ENCODE measurements around the gene LHX6. TPM values are rescaled to one million over a fixed set of nuclear protein-coding genes. Genes with fewer than 3 reads are reported as not detected.

Gene LHX6
- total RNA-seq, 1 experiment from 2014 or later, result 1.8 TPM

DNA sequence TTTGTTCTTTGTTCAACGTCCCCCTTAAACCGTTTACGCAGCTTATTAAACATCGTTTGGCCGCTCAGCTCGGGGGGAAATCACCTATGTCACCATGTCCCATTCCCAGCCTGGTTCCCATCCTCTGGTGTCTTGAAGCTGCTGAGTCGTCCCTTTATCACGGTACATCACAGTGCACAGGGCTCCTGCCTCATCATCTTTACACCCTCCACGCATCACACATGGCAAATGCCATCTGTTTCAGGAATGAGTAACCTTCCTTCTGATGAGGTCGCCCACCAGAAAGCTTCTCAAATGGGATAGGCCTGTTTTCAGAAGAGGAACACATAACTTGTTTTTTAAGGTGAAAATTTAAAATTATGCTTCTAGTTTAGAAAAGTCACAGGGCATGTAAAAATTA, 7.9 kb upstream of the LHX6 start:
- H3T11ph ChIP-seq (ENCODE audit: low read length), result no peak overlapping the region
- H3K27ac ChIP-seq (ENCODE audit: insufficient read length, low read depth, low read length), result no peak overlapping the region
- no peak overlapping the region for H2BK20ac ChIP-seq (ENCODE audit: low read depth, low read length, poor library complexity, severe bottlenecking)
- no peak overlapping the region for H3K4ac ChIP-seq (ENCODE audit: low read depth, low read length)
- TF ChIP-seq CTCF (conservative IDR thresholded peaks at IDR 0.05), result no peak
- H2BK15ac ChIP-seq (ENCODE audit: low read depth, low read length), result no peak overlapping the region
- Mint-ChIP-seq H3K9me3 (no peaks in the 10 kb centered on the region; a peak in 1 of 5 replicates), H3K4me3 (no peak overlapping the region), H3K27ac (no peak overlapping the region), H3K4me1 (peaks cover 0 to 3% of the 10 kb centered on the region in 2 experiments; a peak in 2 of 4 replicates), H3K36me3 (ENCODE audit: insufficient read depth in 1 of 3, low read depth in 3 of 3) (peaks cover 2 to 10% (median 3%) of the 10 kb centered on the region in 3 experiments; a peak in 4 of 7 replicates), H3K27me3 (ENCODE audit: low read depth) (peaks cover 18% of the 10 kb centered on the region)
- no peak overlapping the region for H2BK12ac ChIP-seq (ENCODE audit: insufficient read length, low read depth, low read length)
- no peak for DNase-seq
- H2AK5ac ChIP-seq (ENCODE audit: insufficient read length, low read length), result no peak overlapping the region
- H4K20me1 ChIP-seq (ENCODE audit: control insufficient read depth, insufficient read depth, insufficient read length), result no peaks in the 10 kb centered on the region
- H3K79me2 ChIP-seq (ENCODE audit: insufficient read depth, low read length), result no peaks in the 10 kb centered on the region
- H3K14ac ChIP-seq (ENCODE audit: insufficient read depth, low read length), result no peak overlapping the region
- H2BK5ac ChIP-seq (ENCODE audit: insufficient read length, low read length), result no peak overlapping the region
- H3K56ac ChIP-seq (ENCODE audit: insufficient read length, low read depth, low read length), result no peak overlapping the region
- H3K4me2 ChIP-seq (ENCODE audit: insufficient read depth, insufficient read length, low read length), result no peak overlapping the region
- H2BK120ac ChIP-seq (ENCODE audit: low read depth, low read length, poor library complexity, severe bottlenecking), result no peak overlapping the region
- H3K23me2 ChIP-seq (ENCODE audit: insufficient read length, low read depth, low read length, poor library complexity, severe bottlenecking), result no peaks in the 10 kb centered on the region
- H3K4me1 ChIP-seq (ENCODE audit: insufficient read depth, low read length), result no peaks in the 10 kb centered on the region
- H4K8ac ChIP-seq (replicated peaks; ENCODE audit: insufficient read length, low read depth, low read length), result no peak overlapping the region
- H2AFZ ChIP-seq (ENCODE audit: low read length), result no peak overlapping the region
- no peak overlapping the region for H4K91ac ChIP-seq (ENCODE audit: insufficient read length, low read depth, low read length)
- no peak overlapping the region for H3K18ac ChIP-seq (ENCODE audit: insufficient read length, low read depth, low read length)
- peaks cover 3% of the 10 kb centered on the region; the same call in 1 of the 2 replicates for H3K27me3 ChIP-seq (ENCODE audit: insufficient read depth, low read length)
- H3K23ac ChIP-seq (ENCODE audit: insufficient read length, low read depth, low read length), result no peak overlapping the region
- no peak overlapping the region for H4K5ac ChIP-seq (ENCODE audit: insufficient read length, low read depth, low read length)
- no peaks in the 10 kb centered on the region for H3K9me3 ChIP-seq (ENCODE audit: control insufficient read depth, low read depth, low read length)
- WGBS (ENCODE audit: extremely low coverage, insufficient read length, low lambda C conversion rate), result no CpG with 5 or more reads among the region's 10 CpGs
- H3K9ac ChIP-seq (ENCODE audit: extremely low read depth, insufficient read length, low read length), result no peak overlapping the region
- H3K79me1 ChIP-seq (ENCODE audit: insufficient read depth, low read depth, low read length, poor library complexity, severe bottlenecking), result no peaks in the 10 kb centered on the region

All from H9 (cell line).